Tibial nerve (tissue), 4 donors: Measurements from ENCODE around the gene POLR3A.

Experiments used
- CTCF ChIP-seq, 5 experiments: fragments of 200-600 bp in 3 of 5; fragments of 450-650 bp in 2 of 5; sonication (generic) in 3 of 5; IDR thresholded peaks; one replicate each; pipeline ENCODE4 v1.5.1; 2016 to 2019; ENCODE audit warnings: antibody characterized with exemption in 5 of 5, mild to moderate bottlenecking in 3 of 5, moderate library complexity in 2 of 5
- EP300 ChIP-seq, 2 donors: sonication (generic); formaldehyde crosslinking; IDR thresholded peaks; one replicate each; pipeline ENCODE4 v1.6.1; 2017; ENCODE audit warnings: antibody characterized with exemption in 2 of 2, mild to moderate bottlenecking in 1 of 2
- POLR2A ChIP-seq, 2 donors: fragments of 450-650 bp; IDR thresholded peaks; one replicate each; pipeline ENCODE4 v1.6.1; 2017; ENCODE audit warnings: antibody characterized with exemption in 2 of 2, mild to moderate bottlenecking in 2 of 2, moderate library complexity in 2 of 2

GRCh38 chr10:77969114-77969513 lies 60.2 kb downstream of the POLR3A start:
- TF ChIP-seq CTCF (IDR thresholded peaks at IDR 0.05) (no peak), POLR2A (IDR thresholded peaks at IDR 0.05) (no peak), EP300 (IDR thresholded peaks at IDR 0.05) (no peak)
